ENCODE measurements around the gene CEPT1. TPM values are rescaled to one million over a fixed set of nuclear protein-coding genes. Genes with fewer than 3 reads are reported as not detected.
"Not testable (repeated sequence)": the region's sequence is repeated elsewhere in the genome, so short reads cannot be mapped to it uniquely, and the experiment has no call there.

The CEPT1 gene
- polyA plus RNA-seq, 1 of the 3 experiments (the other 2 are of a cell fraction) = 11.6 TPM

GRCh38 chr1:111139956-111140679 is at the start of gene CEPT1, which contains the start of gene DRAM2 (continued):
- TF ChIP-seq ZBTB33 (IDR thresholded peaks at IDR 0.05; ENCODE audit: borderline replicate concordance, low read depth) = peak; percentile 65; the same call in 1 of the 2 replicates
- TF ChIP-seq EZH2phosphoT487 (IDR thresholded peaks at IDR 0.05; ENCODE audit: borderline replicate concordance, low read depth) = no peak
- peak; percentile 33 for TF ChIP-seq CHD2 (IDR thresholded peaks at IDR 0.05; ENCODE audit: low read length, partially characterized antibody)
- peak; percentile 4; the same call in 1 of the 2 replicates for TF ChIP-seq GABPA (IDR thresholded peaks at IDR 0.05; ENCODE audit: low read depth)
- no peak for TF ChIP-seq GATA2 (CRISPR knock-in tag; IDR thresholded peaks at IDR 0.05)
- peak; percentile 33 for TF ChIP-seq MAX (IDR thresholded peaks at IDR 0.05; ENCODE audit: low read depth)
- TF ChIP-seq ELF1 (IDR thresholded peaks at IDR 0.05) = no peak
- TF ChIP-seq NRF1 (IDR thresholded peaks at IDR 0.05; ENCODE audit: low read depth, low read length) = peak; percentile 33

GRCh38 chr1:111095421-111095820 is 44.6 kb upstream of the CEPT1 start:
- H3K9ac ChIP-seq; H3K27ac ChIP-seq (ENCODE audit: low read depth in 2 of 2, low read length in 1 of 2); H3K9me3 ChIP-seq; H3K4me2 ChIP-seq; H3F3A ChIP-seq (replicated peaks; ENCODE audit: insufficient read depth); H2AFZ ChIP-seq (ENCODE audit: low read depth); H3K79me2 ChIP-seq (ENCODE audit: insufficient read depth); H3K4me1 ChIP-seq (ENCODE audit: control insufficient read depth in 1 of 2, insufficient read depth in 2 of 2, low read depth in 1 of 2, low read length in 1 of 2); POLR2A ChIA-PET; DNase-seq; H3K9me2 ChIP-seq; H3K36me3 ChIP-seq (replicated peaks in 1 of 2; ENCODE audit: control insufficient read depth in 1 of 2, insufficient read depth in 2 of 2, low read length in 1 of 2); CTCF ChIA-PET; H4K20me1 ChIP-seq (ENCODE audit: insufficient read depth); H3K4me3 ChIP-seq (ENCODE audit: low read depth in 2 of 2, low read length in 1 of 2); H3K27me3 ChIP-seq (ENCODE audit: insufficient read depth): not testable (repeated sequence)
- 24% methylated on average over 3 of the region's 3 CpGs for WGBS (ENCODE audit: low lambda C conversion rate)

- POLR2A ChIA-PET = no interaction called here
These were observed 42.5 kb upstream of the CEPT1 start for GRCh38 chr1:111097356-111098099.

More at GRCh38 chr1:111097356-111098099, 42.5 kb upstream of the CEPT1 start:
- H3K9ac ChIP-seq = no peak overlapping the region
- no peaks in the 10 kb centered on the region for H3K36me3 ChIP-seq (replicated peaks in 1 of 2; ENCODE audit: control insufficient read depth in 1 of 2, insufficient read depth in 2 of 2, low read length in 1 of 2)
- no peak for DNase-seq
- H3K4me2 ChIP-seq = no peak overlapping the region
- CTCF ChIA-PET = no interaction called here
- no peaks in the 10 kb centered on the region for H3K9me2 ChIP-seq
- H4K20me1 ChIP-seq (ENCODE audit: insufficient read depth) = no peaks in the 10 kb centered on the region
- no peak overlapping the region for H2AFZ ChIP-seq (ENCODE audit: low read depth)
- TF ChIP-seq EZH2phosphoT487 (IDR thresholded peaks at IDR 0.05; ENCODE audit: borderline replicate concordance, low read depth) = no peak
- H3K79me2 ChIP-seq (ENCODE audit: insufficient read depth) = no peaks in the 10 kb centered on the region
- no peaks in the 10 kb centered on the region for H3K27me3 ChIP-seq (ENCODE audit: insufficient read depth)
- no peak overlapping the region for H3K4me3 ChIP-seq (ENCODE audit: low read depth in 2 of 2, low read length in 1 of 2)
- H3K4me1 ChIP-seq (ENCODE audit: control insufficient read depth in 1 of 2, insufficient read depth in 2 of 2, low read depth in 1 of 2, low read length in 1 of 2) = no peaks in the 10 kb centered on the region
- no peaks in the 10 kb centered on the region for H3F3A ChIP-seq (replicated peaks; ENCODE audit: insufficient read depth)
- H3K27ac ChIP-seq (ENCODE audit: low read depth in 2 of 2, low read length in 1 of 2) = no peak overlapping the region
- WGBS (ENCODE audit: low lambda C conversion rate) = 0% methylated on average over 1 of the region's 2 CpGs
- peaks cover 3% of the 10 kb centered on the region; the same call in 1 of the 2 replicates for H3K9me3 ChIP-seq
